Breast epithelium (tissue), 4 donors: ENCODE measurements around the gene ADAMTSL2. TPM values are rescaled to one million over a fixed set of nuclear protein-coding genes. Genes with fewer than 3 reads are reported as not detected.

Experiments used
- DNase-seq, 2 donors: peaks; one replicate each; pipeline ENCODE4 v3.0.0-alpha.2; 2019; ENCODE audit warnings: low spot score in 2 of 2
- H3K27ac ChIP-seq, 2 donors: fragments of 200-600 bp; sonication (generic) in 1 of 2; one replicate each; pipeline ENCODE4 v1.5.1; 2016 to 2019; ENCODE audit warnings: mild to moderate bottlenecking in 1 of 2
- H3K27me3 ChIP-seq, 2 donors: fragments of 200-600 bp; sonication (generic) in 1 of 2; one replicate each; pipeline versions ENCODE4 v1.5.1 to v1.6.0; 2017 to 2019; ENCODE audit warnings: control low read depth in 1 of 2, mild to moderate bottlenecking in 1 of 2
- H3K36me3 ChIP-seq: fragments of 200-600 bp; one replicate; pipeline ENCODE4 v1.5.1; 2019
- H3K4me1 ChIP-seq, 2 donors: fragments of 200-600 bp; sonication (generic); one replicate each; pipeline ENCODE4 v1.5.1; 2016 to 2019; ENCODE audit warnings: control low read depth in 1 of 2
- H3K4me3 ChIP-seq, 3 donors: fragments of 200-600 bp; sonication (generic); 1 replicate in 2 of 3; 2 replicates in 1 of 3; pipeline ENCODE4 v1.5.1; 2016 to 2019; ENCODE audit warnings: mild to moderate bottlenecking in 3 of 3, moderate library complexity in 2 of 3
- H3K9me3 ChIP-seq, 2 donors: fragments of 200-600 bp; sonication (generic) in 1 of 2; one replicate each; pipeline ENCODE4 v1.5.1; 2016 to 2019; ENCODE audit warnings: control low read depth in 1 of 2
- POLR2A ChIP-seq: fragments of 450-650 bp; IDR thresholded peaks from one replicate; pipeline ENCODE4 v1.6.1; 2016; ENCODE audit warnings: antibody characterized with exemption, mild to moderate bottlenecking, moderate library complexity
- POLR2AphosphoS5 ChIP-seq, 3 donors: sonication (generic); formaldehyde crosslinking; IDR thresholded peaks; one replicate each; pipeline ENCODE4 v1.6.1; 2017; ENCODE audit warnings: antibody characterized with exemption in 3 of 3
- intact Hi-C: fragments of 100-400 bp; cut with DNase I; formaldehyde crosslinking; loops from one replicate; pipeline ENCODE4 v1.15.1; 2023; ENCODE audit warnings: low total_unique reads
- total RNA-seq, 3 donors: library from RNA; depleted of rRNA; stranded (reverse); fragments of >200 nt; gene quantifications; one replicate each; pipeline ENCODE4 v1.1.0, GENCODE V29; 2016
- TF ChIP-seq, protein P1 (sequence below), 3 donors: fragments of 450-650 bp; IDR thresholded peaks; one replicate each; pipeline ENCODE4 v1.5.1; 2016 to 2017; ENCODE audit warnings: antibody characterized with exemption in 3 of 3, mild to moderate bottlenecking in 3 of 3, moderate library complexity in 3 of 3

Gene ADAMTSL2
- total RNA-seq, 3 donors from 2014 or later, result 0.33 to 0.80 (median 0.44) TPM

DNA sequence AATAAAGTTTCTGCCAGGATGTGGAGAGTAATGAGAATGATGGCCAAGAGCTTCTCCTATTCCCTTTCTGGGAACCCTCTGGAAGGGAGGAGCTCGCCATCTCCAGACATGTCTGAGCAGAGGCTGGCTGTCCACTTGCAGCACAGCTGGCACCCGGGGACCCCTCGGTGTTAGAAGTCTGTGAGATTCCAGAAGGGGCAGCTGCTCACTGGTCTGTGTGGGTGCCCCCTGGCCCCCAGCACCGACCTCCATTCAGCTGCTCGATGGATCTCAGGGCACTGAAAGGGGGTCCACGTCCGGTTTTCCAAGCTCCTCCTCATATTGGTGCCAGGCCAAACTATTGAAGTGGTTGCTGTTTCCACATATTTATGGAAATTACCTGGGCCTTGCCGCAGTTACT is 78.3 kb downstream of the ADAMTSL2 start:
- no peak for TF ChIP-seq POLR2A
- TF ChIP-seq POLR2AphosphoS5 (IDR thresholded peaks at IDR 0.05), result no peak
- TF ChIP-seq, protein P1, sequence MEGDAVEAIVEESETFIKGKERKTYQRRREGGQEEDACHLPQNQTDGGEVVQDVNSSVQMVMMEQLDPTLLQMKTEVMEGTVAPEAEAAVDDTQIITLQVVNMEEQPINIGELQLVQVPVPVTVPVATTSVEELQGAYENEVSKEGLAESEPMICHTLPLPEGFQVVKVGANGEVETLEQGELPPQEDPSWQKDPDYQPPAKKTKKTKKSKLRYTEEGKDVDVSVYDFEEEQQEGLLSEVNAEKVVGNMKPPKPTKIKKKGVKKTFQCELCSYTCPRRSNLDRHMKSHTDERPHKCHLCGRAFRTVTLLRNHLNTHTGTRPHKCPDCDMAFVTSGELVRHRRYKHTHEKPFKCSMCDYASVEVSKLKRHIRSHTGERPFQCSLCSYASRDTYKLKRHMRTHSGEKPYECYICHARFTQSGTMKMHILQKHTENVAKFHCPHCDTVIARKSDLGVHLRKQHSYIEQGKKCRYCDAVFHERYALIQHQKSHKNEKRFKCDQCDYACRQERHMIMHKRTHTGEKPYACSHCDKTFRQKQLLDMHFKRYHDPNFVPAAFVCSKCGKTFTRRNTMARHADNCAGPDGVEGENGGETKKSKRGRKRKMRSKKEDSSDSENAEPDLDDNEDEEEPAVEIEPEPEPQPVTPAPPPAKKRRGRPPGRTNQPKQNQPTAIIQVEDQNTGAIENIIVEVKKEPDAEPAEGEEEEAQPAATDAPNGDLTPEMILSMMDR (IDR thresholded peaks at IDR 0.05), result no peak
- Histone ChIP-seq H3K27me3 (peaks cover 2 to 95% of the 10 kb centered on the region in 2 donors), H3K4me1 (no peaks in the 10 kb centered on the region), H3K36me3 (no peaks in the 10 kb centered on the region), H3K4me3 (no peak overlapping the region), H3K9me3 (no peaks in the 10 kb centered on the region), H3K27ac (no peak overlapping the region)
- intact Hi-C loops, result no loop called here
- DNase-seq, result no peak

DNA sequence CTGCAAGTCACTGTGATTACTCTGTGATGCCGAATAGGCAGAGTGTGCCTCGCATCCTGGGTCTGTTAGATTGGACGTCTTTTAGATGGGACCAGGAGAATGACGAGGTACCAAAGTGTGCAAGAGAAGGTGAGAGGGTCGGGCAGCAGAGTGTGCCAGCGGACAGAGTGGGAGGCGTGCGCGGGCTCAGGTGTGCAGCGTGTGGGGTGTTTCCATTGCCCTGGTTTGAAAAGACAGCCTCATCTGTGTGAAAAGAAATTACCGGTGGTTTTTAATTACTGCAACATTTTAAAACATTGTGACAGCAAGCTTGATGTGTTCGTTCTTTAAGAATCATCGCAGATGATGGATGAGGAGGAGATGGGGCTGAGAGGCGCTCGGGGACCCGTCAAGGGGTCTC is 78.9 kb downstream of the ADAMTSL2 start:
- peaks cover 2 to 95% of the 10 kb centered on the region in 2 donors for H3K27me3 ChIP-seq
- intact Hi-C loops, result no loop called here
- H3K36me3 ChIP-seq, result no peaks in the 10 kb centered on the region
- no peak overlapping the region for H3K4me3 ChIP-seq
- H3K27ac ChIP-seq, result no peak overlapping the region
- H3K4me1 ChIP-seq, result no peaks in the 10 kb centered on the region
- DNase-seq, result no peak
- no peaks in the 10 kb centered on the region for H3K9me3 ChIP-seq
- TF ChIP-seq POLR2A, result no peak
- TF ChIP-seq, protein P1 (IDR thresholded peaks at IDR 0.05), result no peak
- no peak for TF ChIP-seq POLR2AphosphoS5 (IDR thresholded peaks at IDR 0.05)

DNA sequence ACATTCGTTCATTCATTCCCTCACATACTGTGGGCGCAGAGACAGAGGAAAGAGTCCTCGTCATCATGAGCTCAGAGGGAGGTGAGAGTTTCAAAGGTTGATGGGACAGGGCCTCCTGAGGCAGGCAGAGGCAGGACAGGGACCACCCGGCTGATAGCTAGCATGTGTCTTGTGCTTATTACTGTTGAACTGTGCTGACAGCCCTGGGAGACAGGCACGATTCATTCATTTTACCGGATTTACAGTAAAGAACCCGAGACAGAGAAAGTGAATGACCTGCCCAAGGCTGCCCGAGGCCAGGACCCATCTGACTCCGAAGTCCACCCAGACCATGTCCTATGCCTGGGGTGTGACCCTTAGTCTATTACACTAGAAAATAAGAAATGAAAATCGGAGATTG is 79.6 kb downstream of the ADAMTSL2 start:
- H3K27ac ChIP-seq, result no peak overlapping the region
- H3K27me3 ChIP-seq, result peaks cover 0 to 90% of the 10 kb centered on the region in 2 donors
- no peak overlapping the region for H3K4me3 ChIP-seq
- no peaks in the 10 kb centered on the region for H3K36me3 ChIP-seq
- H3K9me3 ChIP-seq, result no peaks in the 10 kb centered on the region
- DNase-seq, result no peak
- intact Hi-C loops, result no loop called here
- no peak for TF ChIP-seq POLR2AphosphoS5 (IDR thresholded peaks at IDR 0.05)
- TF ChIP-seq, protein P1 (IDR thresholded peaks at IDR 0.05), result no peak
- no peaks in the 10 kb centered on the region for H3K4me1 ChIP-seq

DNA sequence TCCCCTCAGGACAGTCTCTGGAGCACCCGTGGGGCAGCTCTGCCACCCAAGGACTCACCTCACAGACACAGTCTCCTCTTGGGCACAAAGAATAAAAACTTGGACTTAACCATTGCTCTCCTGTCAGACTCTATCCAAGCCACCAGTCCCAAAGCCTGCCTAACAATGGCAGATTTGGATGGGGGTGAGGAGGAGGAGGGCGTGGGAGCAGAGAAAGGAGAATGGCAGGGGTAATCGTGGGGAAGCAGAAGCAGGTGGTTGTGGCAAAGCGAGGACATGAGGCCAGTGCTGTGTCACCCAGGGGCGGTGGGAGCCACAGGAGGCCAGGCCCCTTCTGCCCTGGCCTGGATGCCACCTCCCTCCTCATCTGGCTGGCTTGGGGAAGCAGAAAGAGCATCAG is 80.2 kb downstream of the ADAMTSL2 start:
- no peak for DNase-seq
- Histone ChIP-seq H3K27me3 (peaks cover 0 to 85% of the 10 kb centered on the region in 2 donors), H3K27ac (no peak overlapping the region), H3K4me1 (no peaks in the 10 kb centered on the region), H3K4me3 (no peak overlapping the region), H3K9me3 (no peaks in the 10 kb centered on the region), H3K36me3 (no peaks in the 10 kb centered on the region)
- no peak for TF ChIP-seq POLR2AphosphoS5 (IDR thresholded peaks at IDR 0.05)
- no peak for TF ChIP-seq POLR2A
- TF ChIP-seq, protein P1 (IDR thresholded peaks at IDR 0.05), result no peak
- intact Hi-C loops, result loop anchor here (5.0 kb wide), 1 partner anchor 1777 kb away; no protein-coding TSS in a partner anchor

DNA sequence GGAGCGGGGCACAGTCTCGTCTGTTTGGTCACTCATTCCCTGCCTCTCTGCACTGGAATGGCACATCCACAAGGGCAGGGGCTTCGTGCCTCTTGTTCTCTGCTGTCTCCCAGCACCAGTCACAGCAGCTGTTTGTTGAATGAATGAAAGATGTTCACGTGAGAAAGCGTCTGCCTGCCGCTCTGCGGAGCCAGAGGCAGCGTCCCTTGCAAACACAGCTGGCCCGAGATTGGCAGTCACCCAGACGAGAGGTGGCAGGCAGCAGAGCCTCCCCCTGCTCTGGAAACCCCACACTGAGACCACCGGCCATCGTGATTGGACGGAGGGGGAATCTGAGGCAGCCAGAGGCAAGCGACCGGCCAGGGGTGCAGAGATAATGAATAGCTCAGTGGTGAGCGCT is 80.7 kb downstream of the ADAMTSL2 start:
- TF ChIP-seq POLR2A (no peak), POLR2AphosphoS5 (IDR thresholded peaks at IDR 0.05) (no peak)
- TF ChIP-seq, protein P1 (IDR thresholded peaks at IDR 0.05), result no peak
- no peaks in the 10 kb centered on the region for H3K36me3 ChIP-seq
- H3K27ac ChIP-seq, result no peak overlapping the region
- no peaks in the 10 kb centered on the region for H3K9me3 ChIP-seq
- H3K27me3 ChIP-seq, result peaks cover 0 to 81% of the 10 kb centered on the region in 2 donors
- DNase-seq, result no peak
- no peak overlapping the region for H3K4me3 ChIP-seq
- no peaks in the 10 kb centered on the region for H3K4me1 ChIP-seq
- intact Hi-C loops, result loop anchor here (5.0 kb wide), 1 partner anchor 1778 kb away; no protein-coding TSS in a partner anchor
